Natural killer cell (primary cell): ENCODE measurements around the gene SLC29A1. TPM values are rescaled to one million over a fixed set of nuclear protein-coding genes. Genes with fewer than 3 reads are reported as not detected.

Source experiments
- ATAC-seq, 3 donors: fragments of 150-1000 bp in 2 of 3; fragments of 200-7000 bp in 1 of 3; cut with Tn5 transposase; 1 replicate in 1 of 3; 2 replicates in 2 of 3; pipeline ENCODE4 v1.10.0; 2021; ENCODE audit warnings: mild to moderate bottlenecking in 2 of 3, moderate library complexity in 2 of 3
- DNase-seq, 2 donors: peaks; one replicate each; pipeline versions ENCODE4 v3.0.0 to v3.0.0-alpha.2; 2013 to 2021; ENCODE audit warnings: mixed read lengths in 1 of 2
- H3K27ac ChIP-seq: one replicate; pipeline ENCODE4 v1.5.1; 2013; ENCODE audit warnings: mild to moderate bottlenecking, low read length
- H3K27me3 ChIP-seq: one replicate; pipeline ENCODE4 v1.6.1; 2013; ENCODE audit warnings: low read length; ENCODE audit not compliant: control insufficient read depth, insufficient read depth
- H3K36me3 ChIP-seq: one replicate; pipeline ENCODE4 v1.6.1; 2013; ENCODE audit warnings: low read length; ENCODE audit not compliant: control insufficient read depth, insufficient read depth
- H3K4me1 ChIP-seq: one replicate; pipeline ENCODE4 v1.6.1; 2013; ENCODE audit warnings: low read length; ENCODE audit not compliant: control insufficient read depth, insufficient read depth
- H3K4me3 ChIP-seq: one replicate; pipeline ENCODE4 v1.5.1; 2013; ENCODE audit warnings: low read length
- H3K9me3 ChIP-seq: one replicate; pipeline ENCODE4 v1.6.1; 2013; ENCODE audit warnings: low read length; ENCODE audit not compliant: control insufficient read depth, insufficient read depth
- H3K27ac Mint-ChIP-seq, 2 donors: one replicate each; pipeline ENCODE4 v1.8.0; 2022; ENCODE audit warnings: mild to moderate bottlenecking in 2 of 2, mixed read lengths in 2 of 2, moderate library complexity in 1 of 2
- H3K27me3 Mint-ChIP-seq, 2 donors: one replicate each; pipeline ENCODE4 v1.8.0; 2022; ENCODE audit warnings: low read depth in 2 of 2, mixed read lengths in 2 of 2
- H3K36me3 Mint-ChIP-seq: one replicate; pipeline ENCODE4 v1.8.0; 2022; ENCODE audit warnings: mixed read lengths
- H3K4me1 Mint-ChIP-seq, 2 donors: one replicate each; pipeline ENCODE4 v1.8.0; 2022; ENCODE audit warnings: mixed read lengths in 2 of 2
- H3K4me3 Mint-ChIP-seq: one replicate; pipeline ENCODE4 v1.8.0; 2022; ENCODE audit warnings: mild to moderate bottlenecking, moderate library complexity, mixed read lengths
- H3K9me3 Mint-ChIP-seq, 2 donors: one replicate each; pipeline ENCODE4 v1.8.0; 2022; ENCODE audit warnings: mixed read lengths in 2 of 2
- CTCF ChIP-seq: fragments of 200-600 bp; IDR thresholded peaks from one replicate; pipeline ENCODE4 v1.8.0; 2022; ENCODE audit warnings: antibody characterized with exemption
- WGBS: methylation state at CpG from one replicate; pipeline ENCODE4 v1.1.7; 2013; ENCODE audit warnings: missing lambda C conversion rate; ENCODE audit not compliant: insufficient coverage; 5-methylcytosine and 5-hydroxymethylcytosine counted together
- intact Hi-C: fragments of 100-400 bp; cut with micrococcal nuclease; formaldehyde crosslinking; loops from one replicate; pipeline ENCODE4 v1.14.2; 2022
- total RNA-seq, 4 donors: library from RNA; stranded (reverse); fragments of 120-200 nt in 1 of 4; gene quantifications; one replicate each; pipeline versions ENCODE4 v1.2.3 to v1.2.4, GENCODE V29; 2013 to 2022

SLC29A1 gene
- total RNA-seq, 3 donors from 2014 or later (not counting 1 experiment from before 2014, with no cell fraction given), result 2.2 to 5.5 (median 5.2) TPM

GRCh38 chr6:44246663-44247337, 23.4 kb downstream of the SLC29A1 start, which contains the start of gene HSP90AB1:
TSS of gene HSP90AB1 (plus strand) at chr6:44247101. CDS start at chr6:44248630, 1,529 bp downstream.
- no peaks in the 10 kb centered on the region for H3K9me3 ChIP-seq
- H3K36me3 Mint-ChIP-seq, result peaks cover 18% of the 10 kb centered on the region
- peak within 1 kb of the TSS; percentile 99 for H3K27ac Mint-ChIP-seq
- peaks cover 38 to 46% of the 10 kb centered on the region in 2 donors for H3K4me1 Mint-ChIP-seq
- H3K27me3 Mint-ChIP-seq, result no peaks in the 10 kb centered on the region
- peaks cover 23% of the 10 kb centered on the region for H3K4me1 ChIP-seq
- 0% methylated on average over 34 of the region's 34 CpGs for WGBS
- peak within 1 kb of the TSS; percentile 97 for H3K4me3 ChIP-seq
- peak within 1 kb of the TSS; percentile 98 for H3K27ac ChIP-seq
- H3K4me3 Mint-ChIP-seq, result peak within 1 kb of the TSS; percentile 100
- no peaks in the 10 kb centered on the region for H3K9me3 Mint-ChIP-seq
- TF ChIP-seq CTCF, result no peak
- peaks cover 32% of the 10 kb centered on the region for H3K36me3 ChIP-seq
- intact Hi-C loops, result loop anchor here (1.0 to 5.0 kb wide), 4 partner anchors 9 to 1074 kb away; partner anchors contain the start of genes NFKBIE, SLC35B2 and SRF
- ATAC-seq (peak; percentile 76 to 93 (median 81)), DNase-seq (peak; percentile 90 to 98)
- no peaks in the 10 kb centered on the region for H3K27me3 ChIP-seq

GRCh38 chr6:44247338-44248302, 24.2 kb downstream of the SLC29A1 start:
- Mint-ChIP-seq H3K27me3 (no peaks in the 10 kb centered on the region), H3K4me3 (peak overlapping the region; percentile 100), H3K9me3 (no peaks in the 10 kb centered on the region), H3K4me1 (peaks cover 38 to 46% of the 10 kb centered on the region in 2 donors), H3K27ac (peak overlapping the region; percentile 99), H3K36me3 (peaks cover 18% of the 10 kb centered on the region)
- Histone ChIP-seq H3K27me3 (no peaks in the 10 kb centered on the region), H3K9me3 (no peaks in the 10 kb centered on the region), H3K4me3 (peak overlapping the region; percentile 97), H3K4me1 (peaks cover 23% of the 10 kb centered on the region), H3K36me3 (peaks cover 39% of the 10 kb centered on the region), H3K27ac (peak overlapping the region; percentile 98)
- intact Hi-C loops, result loop anchor here (1.0 to 5.0 kb wide), 4 partner anchors 10 to 1075 kb away; partner anchors contain the start of genes NFKBIE, SLC35B2 and SRF
- DNase-seq (peak; percentile 92 to 94), ATAC-seq (peak; percentile 64 to 87 (median 75))
- under 1% methylated on average over 45 of the region's 52 CpGs for WGBS
- TF ChIP-seq CTCF, result no peak

- no peaks in the 10 kb centered on the region for H3K27me3 Mint-ChIP-seq
- DNase-seq (peak in 1 of 2 donors; percentile 8), ATAC-seq (no peak)
- H3K4me1 Mint-ChIP-seq, result peaks cover 43 to 54% of the 10 kb centered on the region in 2 donors
- Histone ChIP-seq H3K4me3 (peak overlapping the region; percentile 97), H3K27ac (peak overlapping the region; percentile 98), H3K4me1 (peaks cover 23% of the 10 kb centered on the region), H3K27me3 (no peaks in the 10 kb centered on the region), H3K9me3 (no peaks in the 10 kb centered on the region), H3K36me3 (peaks cover 49% of the 10 kb centered on the region)
- intact Hi-C loops, result loop anchor here (5.0 kb wide), 1 partner anchor 1076 kb away; the partner anchor contains the start of gene SRF
- TF ChIP-seq CTCF, result no peak
- H3K9me3 Mint-ChIP-seq, result no peaks in the 10 kb centered on the region
- peak overlapping the region; percentile 99 for H3K27ac Mint-ChIP-seq
- peak overlapping the region; percentile 100 for H3K4me3 Mint-ChIP-seq
- WGBS, result no CpG with 5 or more reads among the region's 1 CpG
- peaks cover 18% of the 10 kb centered on the region for H3K36me3 Mint-ChIP-seq
Observed at GRCh38 chr6:44248579-44248978, 25.2 kb downstream of the SLC29A1 start.
